SK-N-SH (cell line): ENCODE measurements around the gene TRAPPC2L. TPM values are rescaled to one million over a fixed set of nuclear protein-coding genes. Genes with fewer than 3 reads are reported as not detected.

Source experiments
- CTCF ChIA-PET: fragments of 300-600, 350-600 bp; formaldehyde crosslinking; extraction: SDS; loops from one replicate; lab custom pipeline; 2021; lab: Yijun Ruan, JAX
- POLR2A ChIA-PET: fragments of 350-600 bp; sonication (Branson Sonifier 250); formaldehyde crosslinking; extraction: SDS; loops from one replicate; lab custom pipeline; 2020; ENCODE audit warnings: antibody characterized with exemption, inconsistent platforms; lab: Yijun Ruan, JAX
- DNase-seq: peaks from one replicate; pipeline ENCODE4 v3.0.0; 2012
- H2AFZ ChIP-seq: fragments of 200-600 bp; sonication (generic); 2 replicates; pipeline ENCODE4 v1.8.1; 2016; ENCODE audit warnings: antibody characterized with exemption, mild to moderate bottlenecking, low read depth
- H3F3A ChIP-seq: fragments of 200-600 bp; sonication (generic); replicated peaks from 2 replicates; pipeline ENCODE3; 2016; ENCODE audit warnings: antibody characterized with exemption, mild to moderate bottlenecking; ENCODE audit not compliant: insufficient read depth
- H3K27ac ChIP-seq, 2 experiments: fragments of 200-500 bp in 1 of 2; fragments of 200-600 bp in 1 of 2; sonication (Bioruptor generic) in 1 of 2; sonication (generic), shearing (Covaris generic) in 1 of 2; 2 replicates each; pipeline versions ENCODE4 v1.5.1 to v1.6.1; 2014 to 2016; ENCODE audit warnings: low read depth in 2 of 2, inconsistent platforms in 1 of 2, low read length in 1 of 2, mild to moderate bottlenecking in 1 of 2, mixed read lengths in 1 of 2
- H3K27me3 ChIP-seq: fragments of 200-600 bp; sonication (generic), shearing (Covaris generic); 2 replicates; pipeline ENCODE4 v1.6.1; 2016; ENCODE audit warnings: mixed run types; ENCODE audit not compliant: insufficient read depth
- H3K36me3 ChIP-seq, 2 experiments: fragments of 200-500 bp in 1 of 2; fragments of 200-600 bp in 1 of 2; sonication (Bioruptor generic) in 1 of 2; sonication (generic) in 1 of 2; replicated peaks in 1 of 2; 2 replicates each; pipeline versions ENCODE3 to v1.5.1; 2014 to 2016; ENCODE audit warnings: low read length in 1 of 2, mild to moderate bottlenecking in 1 of 2; ENCODE audit not compliant: insufficient read depth in 2 of 2, control insufficient read depth in 1 of 2
- H3K4me1 ChIP-seq, 2 experiments: fragments of 200-500 bp in 1 of 2; fragments of 200-600 bp in 1 of 2; sonication (Bioruptor generic) in 1 of 2; sonication (generic), shearing (Covaris generic) in 1 of 2; 2 replicates each; pipeline versions ENCODE4 v1.5.1 to v1.6.1; 2014 to 2016; ENCODE audit warnings: low read depth in 1 of 2, low read length in 1 of 2, mixed run types in 1 of 2; ENCODE audit not compliant: insufficient read depth in 2 of 2, control insufficient read depth in 1 of 2
- H3K4me2 ChIP-seq: fragments of 200-600 bp; sonication (generic), shearing (Covaris generic); 2 replicates; pipeline ENCODE4 v1.6.1; 2017; ENCODE audit warnings: mixed run types
- H3K4me3 ChIP-seq, 2 experiments: fragments of 200-500 bp in 1 of 2; fragments of 200-600 bp in 1 of 2; sonication (Bioruptor generic) in 1 of 2; sonication (generic), shearing (Covaris generic) in 1 of 2; 2 replicates each; pipeline versions ENCODE4 v1.5.1 to v1.8.1; 2014 to 2016; ENCODE audit warnings: low read depth in 2 of 2, inconsistent platforms in 1 of 2, low read length in 1 of 2, mild to moderate bottlenecking in 1 of 2, mixed read lengths in 1 of 2, moderate library complexity in 1 of 2
- H3K79me2 ChIP-seq: fragments of 200-600 bp; sonication (generic); 2 replicates; pipeline ENCODE4 v1.8.1; 2017; ENCODE audit warnings: mild to moderate bottlenecking; ENCODE audit not compliant: insufficient read depth
- H3K9ac ChIP-seq: fragments of 200-600 bp; sonication (generic); 2 replicates; pipeline ENCODE4 v1.6.1; 2017; ENCODE audit warnings: mixed run types
- H3K9me2 ChIP-seq: fragments of 200-600 bp; sonication (generic); 2 replicates; pipeline ENCODE4 v1.6.1; 2017; ENCODE audit warnings: mixed run types
- H3K9me3 ChIP-seq: fragments of 200-600 bp; sonication (generic); 2 replicates; pipeline ENCODE4 v1.6.1; 2017; ENCODE audit warnings: mixed run types, mild to moderate bottlenecking, moderate library complexity
- H4K20me1 ChIP-seq: fragments of 200-600 bp; sonication (generic); 2 replicates; pipeline ENCODE4 v1.6.1; 2017; ENCODE audit warnings: mild to moderate bottlenecking, mixed run types; ENCODE audit not compliant: insufficient read depth
- ELF1 ChIP-seq: IDR thresholded peaks from 2 replicates; pipeline ENCODE4 v1.4.0; 2012
- EP300 ChIP-seq, 2 experiments: IDR thresholded peaks; 2 replicates each; pipeline versions ENCODE4 v1.4.0 to v1.6.1; 2012; ENCODE audit warnings: borderline replicate concordance in 1 of 2, low read depth in 1 of 2, low read length in 1 of 2
- FOXJ3 ChIP-seq: sonication (generic); formaldehyde crosslinking; IDR thresholded peaks from 2 replicates; pipeline ENCODE4 v1.5.1; 2020; ENCODE audit warnings: mild to moderate bottlenecking, missing genetic modification reagents
- GATA2 ChIP-seq: sonication (generic); formaldehyde crosslinking; IDR thresholded peaks from 2 replicates; pipeline ENCODE4 v1.5.0; 2020; ENCODE audit warnings: mild to moderate bottlenecking, missing genetic modification reagents
- IRF3 ChIP-seq: fragments of 150-350 bp; IDR thresholded peaks from 2 replicates; pipeline ENCODE4 v1.6.1; 2016; ENCODE audit warnings: mild to moderate bottlenecking, low read depth, low read length
- MEF2A ChIP-seq: IDR thresholded peaks from 2 replicates; pipeline ENCODE4 v1.4.0; 2012; ENCODE audit warnings: low read depth, borderline replicate concordance
- NFIC ChIP-seq: IDR thresholded peaks from 2 replicates; pipeline ENCODE4 v1.4.0; 2012; ENCODE audit warnings: borderline replicate concordance
- NRF1 ChIP-seq: IDR thresholded peaks from 2 replicates; pipeline ENCODE4 v1.6.1; 2012; ENCODE audit warnings: low read depth, mild to moderate bottlenecking, low read length
- POLR2AphosphoS5 ChIP-seq: IDR thresholded peaks from 2 replicates; pipeline ENCODE4 v1.6.1; 2012; ENCODE audit warnings: low read depth, low read length
- RFX5 ChIP-seq: IDR thresholded peaks from 2 replicates; pipeline ENCODE4 v1.6.1; 2012; ENCODE audit warnings: mild to moderate bottlenecking, improper control_type of control experiment, low read length
- RXRA ChIP-seq: IDR thresholded peaks from 2 replicates; pipeline ENCODE4 v1.4.0; 2012; ENCODE audit warnings: low read depth, mild to moderate bottlenecking, borderline replicate concordance
- USF2 ChIP-seq: fragments of 150-350 bp; IDR thresholded peaks from 2 replicates; pipeline ENCODE4 v1.6.1; 2017; ENCODE audit warnings: antibody characterized with exemption, low read length, low read depth, borderline replicate concordance
- ZBTB33 ChIP-seq: IDR thresholded peaks from 2 replicates; pipeline ENCODE4 v1.4.0; 2012; ENCODE audit warnings: low read depth, borderline replicate concordance
- WGBS: methylation state at CpG from one replicate; pipeline ENCODE4 v1.1.6; 2017; ENCODE audit warnings: low lambda C conversion rate; 5-methylcytosine and 5-hydroxymethylcytosine counted together
- polyA plus RNA-seq, 3 experiments: library from polyadenylated mRNA; depleted of rRNA; stranded (reverse); fragments of >200 nt; gene quantifications; 2 replicates each; pipeline ENCODE4 v1.2.3, GENCODE V29; 2012

Gene TRAPPC2L
- polyA plus RNA-seq, 1 of the 3 experiments (the other 2 are of a cell fraction): 73.9 TPM

GRCh38 chr16:88848557-88848956 lies 8.4 kb upstream of the TRAPPC2L start:
- POLR2A ChIA-PET: no interaction called here
- Histone ChIP-seq H3F3A (no peaks in the 10 kb centered on the region), H3K27ac (no peak overlapping the region), H3K4me1 (no peaks in the 10 kb centered on the region), H3K36me3 (peaks cover 0 to 3% of the 10 kb centered on the region in 2 experiments), H3K79me2 (no peaks in the 10 kb centered on the region), H3K27me3 (no peaks in the 10 kb centered on the region), H3K9ac (no peak overlapping the region), H3K9me2 (no peaks in the 10 kb centered on the region), H3K9me3 (no peaks in the 10 kb centered on the region), H3K4me2 (no peak overlapping the region), H2AFZ (no peak overlapping the region), H3K4me3 (no peak overlapping the region), H4K20me1 (0 out of 2 replicates have a peak, but pooled peaks cover 3% of the 10 kb centered on the region)
- no peak for DNase-seq
- TF ChIP-seq NRF1 (no peak), MEF2A (no peak), FOXJ3 (no peak)
- 92% methylated on average over 6 of the region's 21 CpGs for WGBS
- CTCF ChIA-PET: interaction anchor here (0.7 to 1.4 kb wide), 3 partner anchors 10 to 205 kb away, joined by 3 to 7 read pairs (median 3); no protein-coding TSS in a partner anchor

- Histone ChIP-seq H3K4me3 (no peak overlapping the region), H3K27me3 (no peaks in the 10 kb centered on the region), H3K79me2 (peaks cover 6% of the 10 kb centered on the region), H3K36me3 (peaks cover 0 to 7% of the 10 kb centered on the region in 2 experiments), H3K4me1 (peaks cover 0 to 2% of the 10 kb centered on the region in 2 experiments; a peak in 1 of 4 replicates), H2AFZ (no peak overlapping the region), H3K4me2 (no peak overlapping the region), H3K9me2 (no peaks in the 10 kb centered on the region), H3K9ac (no peak overlapping the region), H4K20me1 (0 out of 2 replicates have a peak, but pooled peaks cover 5% of the 10 kb centered on the region), H3K9me3 (no peaks in the 10 kb centered on the region), H3F3A (peaks cover 8% of the 10 kb centered on the region), H3K27ac (no peak overlapping the region)
- ChIA-PET POLR2A (no interaction called here), CTCF (interaction anchor here (0.9 to 1.2 kb wide), 2 partner anchors 15 to 35 kb away, joined by 3 read pairs; no protein-coding TSS in a partner anchor)
- DNase-seq: no peak
- no peak for TF ChIP-seq RXRA
- TF ChIP-seq GATA2 (CRISPR knock-in tag): no peak
- no peak for TF ChIP-seq NRF1
- WGBS: 89% methylated on average over 10 of the region's 33 CpGs
These were observed 6.3 kb upstream of the TRAPPC2L start for GRCh38 chr16:88850531-88851199.

- 0 out of 2 replicates have a peak, but pooled peaks cover 7% of the 10 kb centered on the region for H4K20me1 ChIP-seq
- no peak overlapping the region for H3K9ac ChIP-seq
- WGBS: 94% methylated on average over 8 of the region's 19 CpGs
- H3K79me2 ChIP-seq: peaks cover 11% of the 10 kb centered on the region
- H3K27me3 ChIP-seq: no peaks in the 10 kb centered on the region
- H3K4me2 ChIP-seq: no peak overlapping the region
- H3K36me3 ChIP-seq: peaks cover 0 to 7% of the 10 kb centered on the region in 2 experiments
- peaks cover 12% of the 10 kb centered on the region for H3F3A ChIP-seq
- H3K4me1 ChIP-seq: peaks cover 0 to 7% of the 10 kb centered on the region in 2 experiments; a peak in 1 of 4 replicates
- no peaks in the 10 kb centered on the region for H3K9me2 ChIP-seq
- DNase-seq: no peak
- TF ChIP-seq ZBTB33 (no peak), IRF3 (no peak), NFIC (no peak), EP300 (IDR thresholded peaks at IDR 0.05; ENCODE audit: borderline replicate concordance in 1 of 2, low read depth in 1 of 2, low read length in 1 of 2) (no peak), ELF1 (no peak), POLR2AphosphoS5 (no peak), RFX5 (no peak), USF2 (no peak), NRF1 (no peak)
- TF ChIP-seq, all 33 proteins: peak for 0
- Histone ChIP-seq H2AFZ (no peak overlapping the region), H3K27ac (no peak overlapping the region), H3K9me3 (no peaks in the 10 kb centered on the region), H3K4me3 (no peak overlapping the region)
- CTCF ChIA-PET: interaction anchor here (1.2 kb wide), 1 partner anchor 32 kb away, joined by 3 read pairs; no protein-coding TSS in a partner anchor
- POLR2A ChIA-PET: no interaction called here
These were observed 5.3 kb upstream of the TRAPPC2L start for GRCh38 chr16:88851616-88852015.
